Measurements from ENCODE around the gene POR.
"Not testable (repeated sequence)": the region's sequence is repeated elsewhere in the genome, so short reads cannot be mapped to it uniquely, and the experiment has no call there.

Gene POR

GRCh38 chr7:76008156-76008687, 93.3 kb downstream of the POR start:
- H3K27ac Mint-ChIP-seq = peak overlapping the region; percentile 82
- H3K4me3 Mint-ChIP-seq = no peak overlapping the region
- no peak for DNase-seq
- peaks cover 5% of the 10 kb centered on the region for H3K27me3 Mint-ChIP-seq
- peaks cover 33% of the 10 kb centered on the region for H3K36me3 Mint-ChIP-seq (ENCODE audit: low read depth)
- H3K4me1 Mint-ChIP-seq (ENCODE audit: low read depth) = peaks cover 34% of the 10 kb centered on the region
- no peaks in the 10 kb centered on the region for H3K9me3 Mint-ChIP-seq

GRCh38 chr7:76009672-76010600, 95.0 kb downstream of the POR start:
- Mint-ChIP-seq H3K27ac (peak overlapping the region; percentile 82), H3K36me3 (ENCODE audit: low read depth) (peaks cover 34% of the 10 kb centered on the region), H3K9me3 (no peaks in the 10 kb centered on the region), H3K4me1 (ENCODE audit: low read depth) (peaks cover 34% of the 10 kb centered on the region), H3K4me3 (peak overlapping the region; percentile 35), H3K27me3 (peaks cover 5% of the 10 kb centered on the region)
- no peak for DNase-seq

- H3K4me1 Mint-ChIP-seq (ENCODE audit: low read depth) = peaks cover 34% of the 10 kb centered on the region
- H3K27me3 Mint-ChIP-seq = peaks cover 5% of the 10 kb centered on the region
- no peak overlapping the region for H3K27ac Mint-ChIP-seq
- no peak overlapping the region for H3K4me3 Mint-ChIP-seq
- peaks cover 33% of the 10 kb centered on the region for H3K36me3 Mint-ChIP-seq (ENCODE audit: low read depth)
- no peaks in the 10 kb centered on the region for H3K9me3 Mint-ChIP-seq
- no peak for DNase-seq
Measured at GRCh38 chr7:76011442-76011861, 96.5 kb downstream of the POR start.

GRCh38 chr7:76016191-76016947, 101.4 kb downstream of the POR start:
- Mint-ChIP-seq H3K4me3 (no peak overlapping the region), H3K27ac (no peak overlapping the region), H3K4me1 (ENCODE audit: low read depth) (peaks cover 13% of the 10 kb centered on the region), H3K27me3 (no peaks in the 10 kb centered on the region), H3K9me3 (no peaks in the 10 kb centered on the region), H3K36me3 (ENCODE audit: low read depth) (peaks cover 64% of the 10 kb centered on the region)
- DNase-seq = no peak

GRCh38 chr7:76018520-76018919, 103.6 kb downstream of the POR start:
- H3K9me3 Mint-ChIP-seq, H3K4me3 Mint-ChIP-seq, H3K27me3 Mint-ChIP-seq, DNase-seq, H3K27ac Mint-ChIP-seq: not testable (repeated sequence)
- H3K36me3 Mint-ChIP-seq (ENCODE audit: low read depth) = peaks cover 68% of the 10 kb centered on the region
- peaks cover 14% of the 10 kb centered on the region for H3K4me1 Mint-ChIP-seq (ENCODE audit: low read depth)

GRCh38 chr7:76020031-76020714, 105.2 kb downstream of the POR start:
- Mint-ChIP-seq H3K9me3 (no peaks in the 10 kb centered on the region), H3K36me3 (ENCODE audit: low read depth) (peaks cover 67% of the 10 kb centered on the region), H3K27me3 (no peaks in the 10 kb centered on the region), H3K4me3 (no peak overlapping the region), H3K27ac (no peak overlapping the region), H3K4me1 (ENCODE audit: low read depth) (peaks cover 14% of the 10 kb centered on the region)
- DNase-seq = peak; percentile 84

- Mint-ChIP-seq H3K9me3 (no peaks in the 10 kb centered on the region), H3K27me3 (no peaks in the 10 kb centered on the region), H3K4me1 (ENCODE audit: low read depth) (peaks cover 14% of the 10 kb centered on the region), H3K4me3 (no peak overlapping the region), H3K36me3 (ENCODE audit: low read depth) (peaks cover 68% of the 10 kb centered on the region), H3K27ac (no peak overlapping the region)
- DNase-seq = no peak
Measured at GRCh38 chr7:76022026-76022780, 107.2 kb downstream of the POR start.

GRCh38 chr7:76023002-76023401, 108.0 kb downstream of the POR start:
- Mint-ChIP-seq H3K4me3 (no peak overlapping the region), H3K27me3 (no peaks in the 10 kb centered on the region), H3K27ac (no peak overlapping the region)

GRCh38 chr7:76029682-76030081, 114.7 kb downstream of the POR start:
- H3K9me3 Mint-ChIP-seq = not testable (repeated sequence)
- peaks cover 27% of the 10 kb centered on the region for H3K36me3 Mint-ChIP-seq (ENCODE audit: low read depth)

More at GRCh38 chr7:76023002-76023401, 108.0 kb downstream of the POR start:
- Mint-ChIP-seq H3K36me3 (ENCODE audit: low read depth) (peaks cover 64% of the 10 kb centered on the region), H3K9me3 (no peaks in the 10 kb centered on the region), H3K4me1 (ENCODE audit: low read depth) (peaks cover 14% of the 10 kb centered on the region)
- no peak for DNase-seq

GRCh38 chr7:76031964-76032363, 117.0 kb downstream of the POR start:
- no peak overlapping the region for H3K4me3 Mint-ChIP-seq

More at GRCh38 chr7:76029682-76030081, 114.7 kb downstream of the POR start:
- H3K4me1 Mint-ChIP-seq (ENCODE audit: low read depth); DNase-seq; H3K27me3 Mint-ChIP-seq; H3K4me3 Mint-ChIP-seq; H3K27ac Mint-ChIP-seq: not testable (repeated sequence)

More at GRCh38 chr7:76031964-76032363, 117.0 kb downstream of the POR start:
- Mint-ChIP-seq H3K27me3 (no peaks in the 10 kb centered on the region), H3K4me1 (ENCODE audit: low read depth) (peaks cover 5% of the 10 kb centered on the region), H3K36me3 (ENCODE audit: low read depth) (peaks cover 17% of the 10 kb centered on the region), H3K9me3 (no peaks in the 10 kb centered on the region), H3K27ac (no peak overlapping the region)
- DNase-seq = no peak

All from activated T-cell treated with anti-CD3 and anti-CD28 coated beads, Interleukin-2, amount 50 U/mL, for 24 hours (primary cell).